GM21515 (cell line): ENCODE results near the gene CAPS2.
"Not testable (repeated sequence)": the region's sequence is repeated elsewhere in the genome, so short reads cannot be mapped to it uniquely, and the experiment has no call there.

Experiments
- ATAC-seq: cut with Tn5 transposase; IDR thresholded peaks from one replicate; pipeline ENCODE4 v1.9.1; 2021; ENCODE audit not compliant: unreplicated experiment

Gene CAPS2

DNA sequence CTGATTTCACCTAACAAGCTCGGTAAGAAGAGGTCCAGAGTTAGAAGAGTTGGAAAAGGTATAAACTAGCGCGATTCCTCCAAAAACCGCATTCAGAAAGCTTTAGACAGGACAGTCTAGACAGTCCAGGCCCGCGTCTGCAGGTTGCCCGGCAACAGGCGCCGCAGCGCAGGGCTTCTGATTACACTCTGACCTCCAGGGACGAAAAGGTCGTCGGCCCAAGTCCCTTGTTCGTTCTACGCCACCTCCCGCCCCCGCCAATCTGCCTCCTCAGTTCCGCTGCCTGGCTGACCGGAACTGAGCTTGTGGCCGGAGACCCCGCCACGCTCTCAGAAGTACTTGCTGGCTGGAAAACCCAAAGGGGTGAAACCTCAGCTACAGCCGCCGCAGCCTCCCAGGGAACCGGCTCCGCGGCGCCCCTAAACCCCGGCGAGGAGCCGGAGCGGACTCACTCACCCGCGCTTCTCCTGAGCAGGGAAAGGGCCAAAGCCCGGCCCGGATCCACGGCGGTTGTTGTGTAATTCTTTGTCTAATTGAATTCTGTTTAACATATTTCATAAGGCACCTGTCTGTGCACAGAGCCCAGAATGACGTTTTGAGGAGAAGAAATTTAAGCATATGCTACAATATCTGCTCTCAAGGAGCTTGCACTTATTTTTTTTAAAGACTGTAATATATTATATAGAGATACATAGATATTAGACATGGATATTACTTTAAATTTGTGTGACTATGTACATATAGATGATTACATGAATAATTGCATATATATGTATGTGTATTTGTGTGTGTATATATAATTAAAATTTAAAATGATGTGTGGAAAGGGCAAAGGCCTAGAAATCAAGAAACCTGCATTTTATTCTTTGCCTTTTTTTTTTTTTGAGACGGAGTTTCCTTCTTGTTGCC is at the start of gene CAPS2:
Gene CAPS2 (minus strand): TSS at position 407 of the 909 bp plus-strand sequence. CDS start 3,826 bp downstream, outside the sequence.
- peak; percentile 89 for ATAC-seq

- no peak for ATAC-seq
Observed at GRCh38 chr12:75378354-75378753, 48.2 kb upstream of the CAPS2 start.

- ATAC-seq: no peak
Observed at GRCh38 chr12:75374971-75375370, 44.8 kb upstream of the CAPS2 start.

DNA sequence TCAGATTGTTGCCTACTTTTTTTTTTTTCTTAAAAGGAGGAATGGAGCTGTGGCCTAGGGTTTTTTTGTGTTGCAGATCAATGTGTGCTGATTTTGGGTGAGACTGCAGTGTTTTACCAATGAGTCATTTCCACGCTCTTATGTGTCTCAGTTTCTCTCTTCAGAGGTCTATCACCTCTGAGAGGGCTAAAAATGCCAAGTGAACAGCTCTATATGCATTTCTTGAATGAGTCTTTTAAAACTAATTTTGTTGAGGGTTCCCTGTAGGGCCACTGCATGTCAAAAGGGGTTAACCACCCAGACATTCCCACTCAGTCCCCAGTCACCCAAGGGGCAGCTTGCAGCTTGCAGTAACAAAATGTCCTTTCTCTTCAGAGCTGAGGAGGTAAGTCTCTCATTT is 36.5 kb upstream of the CAPS2 start:
- peak; percentile 62 for ATAC-seq

DNA sequence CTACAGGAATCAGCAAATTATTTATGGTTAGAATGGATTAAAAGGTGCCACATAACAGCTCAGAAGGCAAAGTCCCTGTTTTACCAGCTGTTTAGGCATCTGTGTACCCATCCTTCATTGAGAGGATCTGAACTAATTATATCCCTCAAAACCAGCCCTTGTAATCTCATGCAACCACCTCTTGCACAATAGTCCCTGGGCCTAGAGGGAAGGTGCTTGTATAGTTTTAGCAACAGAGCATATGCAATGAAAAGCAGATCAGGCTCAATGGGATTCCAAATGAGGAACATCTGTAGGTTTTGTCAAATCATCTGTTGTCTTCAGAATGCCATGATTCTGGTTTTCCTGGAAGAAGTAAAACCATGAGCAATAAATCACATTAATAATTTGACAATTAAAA is 34.8 kb upstream of the CAPS2 start:
- no peak for ATAC-seq

DNA sequence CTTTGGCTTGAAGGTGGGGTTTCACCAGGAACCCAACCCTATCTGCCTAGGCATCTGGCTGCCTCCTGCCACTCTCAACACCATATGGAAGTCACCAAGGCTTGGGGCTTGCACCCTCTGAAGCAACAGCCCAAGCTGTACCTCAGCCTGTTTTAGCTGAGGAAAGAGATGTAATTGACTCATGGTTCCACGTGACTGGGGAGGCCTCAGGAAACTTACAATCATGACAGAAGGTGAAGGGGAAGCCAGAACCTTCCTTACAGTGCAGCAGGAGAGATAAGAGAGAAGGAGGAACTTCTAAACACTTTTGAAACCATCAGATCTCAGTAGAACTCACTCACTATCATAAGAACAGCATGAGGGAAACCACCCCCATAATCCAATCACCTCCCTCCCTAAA is 31.3 kb upstream of the CAPS2 start:
- ATAC-seq: no peak

GRCh38 chr12:75360920-75361319 is 30.8 kb upstream of the CAPS2 start:
- ATAC-seq: no peak

DNA sequence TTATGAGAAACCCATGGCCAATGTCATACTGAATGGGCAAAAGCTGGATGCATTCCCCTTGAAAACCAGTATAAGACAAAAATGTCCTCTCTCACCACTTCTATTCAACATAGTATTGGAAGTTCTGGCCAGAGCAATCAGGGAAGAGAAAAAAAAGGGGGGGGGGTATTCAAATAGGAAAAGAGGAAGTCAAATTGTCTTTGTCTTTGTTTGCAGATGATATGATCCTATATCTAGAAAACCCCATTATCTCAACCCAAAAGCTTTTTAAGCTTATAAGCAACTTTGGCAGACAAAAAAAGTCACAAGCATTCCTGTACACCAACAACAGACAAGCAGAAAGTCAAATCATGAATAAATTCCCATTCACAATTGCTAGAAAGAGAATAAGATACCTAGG is 23.9 kb upstream of the CAPS2 start:
- no peak for ATAC-seq

GRCh38 chr12:75350413-75350812 is 20.3 kb upstream of the CAPS2 start:
- no peak for ATAC-seq

GRCh38 chr12:75349946-75350345 is 19.8 kb upstream of the CAPS2 start:
- ATAC-seq: no peak

- ATAC-seq: not testable (repeated sequence)
Observed at GRCh38 chr12:75346215-75346614, 16.1 kb upstream of the CAPS2 start.

DNA sequence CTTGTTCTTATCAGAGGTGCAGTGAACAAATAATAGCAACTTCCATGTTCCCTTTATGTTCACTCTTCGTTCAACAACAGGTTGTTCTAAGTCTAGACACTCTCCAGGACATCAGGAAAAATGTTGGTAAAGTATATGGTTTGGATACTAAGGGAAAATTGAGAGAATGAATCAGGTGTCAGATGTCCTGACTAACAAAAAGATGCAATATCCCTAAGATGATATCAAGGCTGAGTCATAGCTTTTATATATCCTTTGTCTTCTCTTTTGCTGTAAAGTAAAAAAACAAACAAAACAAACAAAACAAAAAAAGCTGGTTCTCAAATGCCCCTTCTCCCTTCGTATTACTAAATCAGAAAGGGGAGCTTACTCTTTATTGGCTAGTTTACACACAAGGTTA is 15.4 kb upstream of the CAPS2 start:
- ATAC-seq: no peak

DNA sequence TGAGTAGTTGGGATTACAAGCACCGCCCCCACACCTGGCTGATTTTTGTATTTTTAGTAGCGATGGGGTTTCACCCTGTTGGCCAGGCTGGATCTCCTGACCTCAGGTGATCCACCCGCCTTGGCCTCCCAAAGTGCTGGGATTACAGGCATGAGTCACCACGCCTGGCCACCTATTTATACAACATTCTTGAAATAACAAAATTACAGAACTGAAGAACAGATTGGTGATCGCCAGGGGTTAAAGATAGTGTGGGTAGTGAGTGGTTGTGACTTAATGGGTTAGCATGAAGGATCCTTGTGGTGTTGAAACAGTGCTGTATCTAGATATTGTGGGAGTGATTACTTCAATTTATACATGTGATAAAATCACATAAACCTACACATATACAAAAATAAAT is 11.7 kb upstream of the CAPS2 start:
- ATAC-seq: no peak

GRCh38 chr12:75337905-75338304 is 7.8 kb upstream of the CAPS2 start:
- ATAC-seq: no peak

DNA sequence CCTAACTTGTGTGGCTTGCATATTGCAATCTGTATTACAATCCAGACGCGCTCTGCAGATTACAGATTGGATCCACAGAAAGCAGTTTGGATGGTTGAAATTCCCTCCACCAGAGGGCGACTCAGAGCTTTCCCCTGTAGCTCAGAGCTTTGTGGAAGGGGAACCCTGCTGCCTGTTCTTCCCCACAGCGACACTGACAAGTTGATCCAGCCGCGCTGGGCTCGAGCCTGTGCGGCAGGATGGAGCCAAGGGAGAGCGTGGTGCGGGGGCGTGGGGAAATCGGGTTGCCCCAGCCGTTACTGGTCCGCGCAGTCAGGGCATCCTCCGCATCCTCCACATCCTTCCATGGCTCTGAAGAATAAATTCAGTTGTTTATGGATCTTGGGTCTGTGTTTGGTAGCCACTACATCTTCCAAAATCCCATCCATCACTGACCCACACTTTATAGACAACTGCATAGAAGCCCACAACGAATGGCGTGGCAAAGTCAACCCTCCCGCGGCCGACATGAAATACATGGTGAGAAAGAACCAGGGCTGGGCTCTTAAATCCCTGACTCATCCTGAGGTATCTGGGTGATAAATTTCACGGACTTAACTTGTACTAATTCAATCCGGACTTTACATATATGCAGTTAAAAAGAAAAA is 4.4 kb upstream of the CAPS2 start, which contains the start of gene GLIPR1L1:
Gene GLIPR1L1 (plus strand): TSS at position 287 of the 647 bp plus-strand sequence. CDS start 59 bp downstream, at position 346.
- peak; percentile 70 for ATAC-seq

DNA sequence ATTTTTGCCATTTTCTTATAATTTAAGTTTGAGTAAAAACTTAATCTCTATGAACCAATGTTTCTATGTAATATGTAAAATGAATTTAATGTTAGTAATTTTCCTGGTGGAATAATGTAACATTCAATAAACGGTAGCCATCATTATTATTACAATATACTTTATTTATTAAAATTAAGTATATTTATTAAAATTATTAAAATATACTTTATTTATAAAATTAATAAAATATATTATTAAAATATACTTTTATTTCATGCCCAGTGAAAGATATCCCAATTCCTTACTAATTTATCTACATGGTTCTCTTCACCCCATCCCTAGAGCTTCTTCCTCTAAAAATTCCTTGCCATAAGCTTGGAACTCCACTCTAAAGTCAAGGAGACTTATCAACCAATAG is 2.5 kb downstream of the CAPS2 start:
- no peak for ATAC-seq

GRCh38 chr12:75323663-75324062 is 6.5 kb downstream of the CAPS2 start:
- ATAC-seq: no peak

DNA sequence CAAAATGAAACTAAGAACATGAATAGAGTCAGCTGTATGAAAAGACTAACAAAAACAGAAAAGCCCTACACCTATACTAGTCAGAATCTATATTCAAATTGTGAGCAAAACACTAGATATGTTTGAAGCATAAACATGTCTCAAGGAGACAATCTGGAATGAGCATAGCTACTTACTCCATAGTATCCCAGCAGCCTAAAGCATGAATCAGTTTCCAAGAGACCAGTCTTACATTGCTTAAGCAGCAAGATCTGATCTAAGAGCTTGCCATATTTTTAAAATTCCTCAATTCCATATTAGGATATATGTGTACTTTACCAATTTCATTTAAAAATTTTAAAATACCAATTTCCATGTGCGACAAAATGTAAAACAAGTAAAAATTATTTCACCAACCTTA is 7.7 kb downstream of the CAPS2 start:
- no peak for ATAC-seq

- ATAC-seq: no peak
Observed at GRCh38 chr12:75317784-75318183, 12.3 kb downstream of the CAPS2 start.

DNA sequence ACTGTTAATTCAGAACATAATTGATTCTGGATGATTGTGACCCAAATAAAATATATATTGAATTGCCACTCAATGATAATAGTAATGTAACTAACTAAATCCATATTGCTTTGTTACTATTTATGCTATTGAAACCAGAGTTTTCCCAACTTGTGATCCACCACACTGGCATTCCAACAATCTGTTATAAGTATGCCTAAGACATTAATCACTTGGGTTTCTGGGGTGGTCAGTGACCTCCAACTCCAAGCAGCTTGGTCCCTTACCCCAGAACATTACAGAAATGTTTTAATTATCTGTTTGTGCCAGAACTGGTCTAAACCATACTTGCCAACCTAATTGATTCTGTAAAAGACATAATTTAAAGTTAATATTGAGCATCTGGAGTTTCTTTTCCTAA is 14.6 kb downstream of the CAPS2 start:
- ATAC-seq: no peak

DNA sequence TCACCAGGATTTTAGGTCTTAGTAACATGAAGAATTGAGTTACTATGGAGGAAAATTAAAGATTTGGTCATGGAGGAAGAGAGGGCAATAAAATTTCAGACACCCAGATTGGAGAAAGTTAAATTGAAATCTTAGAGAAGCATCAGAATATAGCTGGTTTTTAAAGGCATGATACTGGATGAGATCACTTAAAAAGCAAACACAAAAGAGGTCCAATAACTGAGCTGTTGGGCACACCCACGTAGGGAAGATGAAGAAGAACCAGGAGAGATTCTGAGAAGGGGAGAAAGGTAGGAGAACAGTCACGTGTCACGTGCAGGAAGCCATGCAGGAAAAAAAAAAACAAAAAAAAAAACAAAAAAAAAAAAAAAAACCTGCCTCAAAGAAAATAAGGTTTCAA is 18.8 kb downstream of the CAPS2 start:
- no peak for ATAC-seq

- ATAC-seq: no peak
Observed at GRCh38 chr12:75308279-75308678, 21.8 kb downstream of the CAPS2 start.
